ENCODE data around the gene MNX1.

The MNX1 gene

GRCh38 chr7:157001920-157002818 is 8.3 kb downstream of the MNX1 start:
- H3K4me3 ChIP-seq (ENCODE audit: low read length): no peak overlapping the region
- H3K36me3 ChIP-seq (ENCODE audit: control insufficient read depth, insufficient read depth, low read length): no peaks in the 10 kb centered on the region
- no peak overlapping the region for H3K27ac ChIP-seq (ENCODE audit: low read depth, low read length)
- no peaks in the 10 kb centered on the region for H3K4me1 ChIP-seq (ENCODE audit: control insufficient read depth, insufficient read depth, low read length)
- no peak overlapping the region for H3K9ac ChIP-seq (ENCODE audit: low read length)
- H3K27me3 ChIP-seq (ENCODE audit: control insufficient read depth, insufficient read depth, low read length): peaks cover 30% of the 10 kb centered on the region

- no peaks in the 10 kb centered on the region for H3K4me1 ChIP-seq (ENCODE audit: control insufficient read depth, insufficient read depth, low read length)
- no peaks in the 10 kb centered on the region for H3K36me3 ChIP-seq (ENCODE audit: control insufficient read depth, insufficient read depth, low read length)
- H3K4me3 ChIP-seq (ENCODE audit: low read length): peak overlapping the region; percentile 6
- peaks cover 28% of the 10 kb centered on the region for H3K27me3 ChIP-seq (ENCODE audit: control insufficient read depth, insufficient read depth, low read length)
- no peak overlapping the region for H3K27ac ChIP-seq (ENCODE audit: low read depth, low read length)
- no peak overlapping the region for H3K9ac ChIP-seq (ENCODE audit: low read length)
Observed at GRCh38 chr7:157000741-157001653, 9.5 kb downstream of the MNX1 start.

GRCh38 chr7:156999958-157000726 is 10.3 kb downstream of the MNX1 start:
- Histone ChIP-seq H3K4me1 (ENCODE audit: control insufficient read depth, insufficient read depth, low read length) (no peaks in the 10 kb centered on the region), H3K36me3 (ENCODE audit: control insufficient read depth, insufficient read depth, low read length) (no peaks in the 10 kb centered on the region), H3K9ac (ENCODE audit: low read length) (no peak overlapping the region), H3K4me3 (ENCODE audit: low read length) (peak overlapping the region; percentile 58), H3K27ac (ENCODE audit: low read depth, low read length) (no peak overlapping the region), H3K27me3 (ENCODE audit: control insufficient read depth, insufficient read depth, low read length) (peaks cover 28% of the 10 kb centered on the region)

GRCh38 chr7:156998988-156999957 is 11.2 kb downstream of the MNX1 start:
- Histone ChIP-seq H3K36me3 (ENCODE audit: control insufficient read depth, insufficient read depth, low read length) (no peaks in the 10 kb centered on the region), H3K27ac (ENCODE audit: low read depth, low read length) (no peak overlapping the region), H3K9ac (ENCODE audit: low read length) (no peak overlapping the region), H3K27me3 (ENCODE audit: control insufficient read depth, insufficient read depth, low read length) (peaks cover 21% of the 10 kb centered on the region), H3K4me1 (ENCODE audit: control insufficient read depth, insufficient read depth, low read length) (no peaks in the 10 kb centered on the region), H3K4me3 (ENCODE audit: low read length) (peak overlapping the region; percentile 39)

DNA sequence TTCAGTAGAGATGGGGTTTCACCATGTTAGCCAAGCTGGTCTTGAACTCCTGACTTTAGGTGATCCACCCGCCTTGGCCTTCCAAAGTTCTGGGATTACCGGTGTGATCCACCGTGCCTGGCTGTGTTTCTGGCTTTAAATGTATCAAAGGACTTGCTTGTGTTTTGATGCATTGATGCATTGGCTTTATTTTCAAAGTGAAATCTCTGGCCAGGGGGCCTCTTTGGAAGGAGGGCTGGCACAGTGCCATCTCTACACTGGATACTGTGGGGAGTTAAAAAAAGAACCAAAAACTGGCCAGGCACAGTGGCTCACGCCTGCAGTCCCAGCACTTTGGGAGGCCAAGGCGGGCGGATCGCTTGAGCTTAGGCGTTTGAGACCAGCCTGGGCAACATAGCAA is 16.0 kb downstream of the MNX1 start:
- Histone ChIP-seq H3K27me3 (ENCODE audit: control insufficient read depth, insufficient read depth, low read length) (peaks cover 10% of the 10 kb centered on the region), H3K9ac (ENCODE audit: low read length) (no peak overlapping the region), H3K4me1 (ENCODE audit: control insufficient read depth, insufficient read depth, low read length) (no peaks in the 10 kb centered on the region), H3K27ac (ENCODE audit: low read depth, low read length) (no peak overlapping the region), H3K4me3 (ENCODE audit: low read length) (no peak overlapping the region), H3K36me3 (ENCODE audit: control insufficient read depth, insufficient read depth, low read length) (no peaks in the 10 kb centered on the region)

GRCh38 chr7:156993925-156994235 is 16.6 kb downstream of the MNX1 start:
- H3K4me3 ChIP-seq (ENCODE audit: low read length): no peak overlapping the region
- H3K4me1 ChIP-seq (ENCODE audit: control insufficient read depth, insufficient read depth, low read length): no peaks in the 10 kb centered on the region
- no peaks in the 10 kb centered on the region for H3K36me3 ChIP-seq (ENCODE audit: control insufficient read depth, insufficient read depth, low read length)
- no peak overlapping the region for H3K27ac ChIP-seq (ENCODE audit: low read depth, low read length)
- H3K27me3 ChIP-seq (ENCODE audit: control insufficient read depth, insufficient read depth, low read length): peaks cover 5% of the 10 kb centered on the region
- H3K9ac ChIP-seq (ENCODE audit: low read length): no peak overlapping the region

DNA sequence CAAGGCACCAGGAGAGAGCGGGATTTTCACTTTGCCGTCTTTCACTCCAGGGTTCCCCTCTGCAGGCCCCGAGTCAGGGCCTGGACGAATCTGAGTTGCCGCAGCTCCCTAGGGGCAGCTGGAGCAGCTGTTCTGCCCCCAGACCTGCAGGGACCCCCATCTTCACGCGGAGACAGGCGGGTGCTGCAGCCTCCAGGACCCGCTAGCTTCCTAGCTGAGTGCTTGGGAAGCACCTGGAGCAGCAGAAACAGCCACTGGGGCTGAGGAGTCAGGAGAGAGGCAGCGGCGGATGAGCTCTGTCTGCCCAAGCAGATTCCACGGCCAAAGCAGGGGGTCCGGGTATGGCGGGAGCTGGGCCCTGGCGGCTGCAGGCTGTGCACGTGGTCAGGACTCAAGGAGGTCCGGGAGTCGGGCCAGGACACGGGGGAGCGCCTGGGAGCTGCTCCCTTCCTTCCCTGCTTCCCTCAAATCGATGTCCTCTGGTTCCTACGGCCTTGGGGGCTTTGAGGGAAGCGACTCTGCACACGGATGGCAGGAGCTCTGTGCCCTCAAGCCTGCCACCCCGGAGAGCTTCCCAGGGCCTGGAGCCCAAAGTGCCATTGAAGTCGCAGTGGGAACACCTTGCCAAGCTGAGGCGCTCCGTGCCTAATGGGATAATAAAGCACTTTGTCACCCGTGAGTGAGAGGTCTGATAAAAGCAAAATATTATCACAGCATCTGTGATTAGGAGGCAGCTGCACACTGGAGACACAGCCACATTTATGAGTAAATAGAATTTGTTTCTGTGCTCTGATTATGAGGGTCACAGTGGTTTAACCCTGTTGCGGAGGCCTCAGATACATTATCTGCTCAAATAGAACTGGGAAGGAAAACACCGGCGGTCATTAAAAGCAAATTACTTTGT is 17.2 kb downstream of the MNX1 start:
- Histone ChIP-seq H3K4me1 (ENCODE audit: control insufficient read depth, insufficient read depth, low read length) (no peaks in the 10 kb centered on the region), H3K4me3 (ENCODE audit: low read length) (no peak overlapping the region), H3K27ac (ENCODE audit: low read depth, low read length) (no peak overlapping the region), H3K36me3 (ENCODE audit: control insufficient read depth, insufficient read depth, low read length) (no peaks in the 10 kb centered on the region), H3K27me3 (ENCODE audit: control insufficient read depth, insufficient read depth, low read length) (no peaks in the 10 kb centered on the region), H3K9ac (ENCODE audit: low read length) (no peak overlapping the region)

GRCh38 chr7:156989766-156990535 is 20.5 kb downstream of the MNX1 start:
- Histone ChIP-seq H3K27me3 (ENCODE audit: control insufficient read depth, insufficient read depth, low read length) (no peaks in the 10 kb centered on the region), H3K27ac (ENCODE audit: low read depth, low read length) (no peak overlapping the region), H3K9ac (ENCODE audit: low read length) (no peak overlapping the region), H3K36me3 (ENCODE audit: control insufficient read depth, insufficient read depth, low read length) (no peaks in the 10 kb centered on the region), H3K4me3 (ENCODE audit: low read length) (no peak overlapping the region), H3K4me1 (ENCODE audit: control insufficient read depth, insufficient read depth, low read length) (no peaks in the 10 kb centered on the region)

DNA sequence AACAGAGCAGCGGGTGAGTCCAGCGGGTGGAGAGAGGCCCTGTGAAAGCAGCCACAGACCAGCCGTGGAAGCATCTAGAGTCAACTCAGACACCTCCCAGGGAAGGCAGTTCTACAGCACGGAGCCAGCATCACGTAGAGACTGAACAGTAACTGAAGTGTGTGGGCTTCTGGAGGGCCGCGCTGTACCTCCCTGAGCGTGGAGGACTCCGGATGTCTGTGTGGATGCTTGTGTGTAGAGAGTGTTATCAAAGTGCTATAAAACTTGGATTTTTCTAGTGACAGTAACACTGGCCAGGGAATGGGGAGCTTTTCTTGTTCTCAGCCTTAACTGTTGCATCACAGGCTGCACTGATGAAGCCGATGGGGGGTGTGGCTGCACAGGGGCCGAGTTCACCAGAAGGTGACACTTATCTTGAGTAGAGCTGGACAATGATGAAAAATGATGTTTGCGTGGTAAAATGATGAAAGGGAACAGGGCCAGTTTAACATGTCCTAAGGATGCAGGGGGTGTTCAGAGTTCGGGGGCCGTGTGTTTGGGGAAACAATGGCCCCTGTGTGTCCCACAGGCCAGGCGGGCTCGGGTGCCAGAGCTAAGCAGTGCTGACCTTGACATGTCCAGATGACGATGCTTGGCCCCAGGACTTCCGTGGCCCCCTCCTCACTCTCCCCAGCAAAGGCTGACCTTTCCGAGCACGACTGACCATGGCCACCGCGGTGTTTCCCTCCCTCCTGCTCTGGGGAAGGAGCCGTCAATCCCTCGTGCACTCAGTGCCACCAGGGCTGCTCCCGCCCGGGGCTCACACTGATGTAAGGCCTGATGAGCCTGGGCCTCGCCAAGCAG is 21.9 kb downstream of the MNX1 start:
- Histone ChIP-seq H3K9ac (ENCODE audit: low read length) (no peak overlapping the region), H3K4me3 (ENCODE audit: low read length) (no peak overlapping the region), H3K27ac (ENCODE audit: low read depth, low read length) (no peak overlapping the region), H3K4me1 (ENCODE audit: control insufficient read depth, insufficient read depth, low read length) (no peaks in the 10 kb centered on the region), H3K27me3 (ENCODE audit: control insufficient read depth, insufficient read depth, low read length) (no peaks in the 10 kb centered on the region), H3K36me3 (ENCODE audit: control insufficient read depth, insufficient read depth, low read length) (no peaks in the 10 kb centered on the region)

- Histone ChIP-seq H3K36me3 (ENCODE audit: control insufficient read depth, insufficient read depth, low read length) (no peaks in the 10 kb centered on the region), H3K4me1 (ENCODE audit: control insufficient read depth, insufficient read depth, low read length) (no peaks in the 10 kb centered on the region), H3K27me3 (ENCODE audit: control insufficient read depth, insufficient read depth, low read length) (no peaks in the 10 kb centered on the region), H3K27ac (ENCODE audit: low read depth, low read length) (no peak overlapping the region), H3K9ac (ENCODE audit: low read length) (no peak overlapping the region), H3K4me3 (ENCODE audit: low read length) (no peak overlapping the region)
Observed at GRCh38 chr7:156986378-156986777, 24.1 kb downstream of the MNX1 start.

Measured in rectal smooth muscle tissue (tissue), 1 donor.